ENCODE measurements around the gene DHX36. TPM values are rescaled to one million over a fixed set of nuclear protein-coding genes. Genes with fewer than 3 reads are reported as not detected.

The DHX36 gene
- total and polyA plus RNA-seq, 4 donors: 10.6 to 33.6 (median 23.1) TPM

DNA sequence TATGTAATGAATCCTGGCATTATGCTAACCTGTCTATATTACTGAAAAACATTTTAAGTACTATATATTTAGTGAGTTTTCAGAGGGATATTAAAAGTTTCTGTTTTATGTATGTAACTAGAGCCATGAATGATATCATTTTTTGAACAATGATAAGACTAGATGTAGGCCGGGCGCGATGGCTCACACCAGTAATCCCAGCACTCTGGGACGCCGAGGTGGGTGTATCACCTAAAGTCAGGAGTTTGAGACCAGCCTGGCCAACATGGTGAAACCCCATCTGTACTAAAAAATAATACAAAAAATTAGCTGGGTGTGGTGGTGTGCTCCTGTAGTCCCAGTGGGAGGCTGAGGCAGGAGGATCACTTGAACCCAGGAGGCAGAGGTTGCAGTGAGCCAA is 34.1 kb downstream of the DHX36 start (continued):
- TF ChIP-seq, protein P1, sequence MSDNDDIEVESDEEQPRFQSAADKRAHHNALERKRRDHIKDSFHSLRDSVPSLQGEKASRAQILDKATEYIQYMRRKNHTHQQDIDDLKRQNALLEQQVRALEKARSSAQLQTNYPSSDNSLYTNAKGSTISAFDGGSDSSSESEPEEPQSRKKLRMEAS (IDR thresholded peaks at IDR 0.05): no peak

DNA sequence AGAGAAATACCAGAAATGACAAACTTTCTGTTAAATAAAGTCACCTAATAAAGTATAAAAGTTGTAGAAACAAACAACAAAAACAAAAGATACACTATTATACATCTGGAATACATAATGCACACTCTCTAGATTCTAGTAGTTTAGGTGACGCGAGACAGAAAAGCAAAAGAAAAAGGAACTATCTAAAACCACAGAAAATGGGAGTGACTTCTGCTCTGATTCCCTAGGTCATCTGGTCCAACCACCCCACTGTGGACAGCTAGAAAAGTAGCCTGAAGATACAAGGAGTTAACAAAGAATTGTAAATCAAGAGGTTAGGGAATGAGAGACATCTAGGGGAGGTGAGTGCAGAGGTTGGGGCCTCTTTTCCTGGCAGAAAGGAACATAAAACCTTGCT is 39.1 kb downstream of the DHX36 start:
- TF ChIP-seq JUND (IDR thresholded peaks at IDR 0.05) (no peak), FOXA2 (IDR thresholded peaks at IDR 0.05) (no peak), SP1 (IDR thresholded peaks at IDR 0.05) (no peak), RXRA (IDR thresholded peaks at IDR 0.05) (no peak), NR2F2 (IDR thresholded peaks at IDR 0.05) (no peak), FOXA1 (IDR thresholded peaks at IDR 0.05) (no peak)
- TF ChIP-seq, protein P2, sequence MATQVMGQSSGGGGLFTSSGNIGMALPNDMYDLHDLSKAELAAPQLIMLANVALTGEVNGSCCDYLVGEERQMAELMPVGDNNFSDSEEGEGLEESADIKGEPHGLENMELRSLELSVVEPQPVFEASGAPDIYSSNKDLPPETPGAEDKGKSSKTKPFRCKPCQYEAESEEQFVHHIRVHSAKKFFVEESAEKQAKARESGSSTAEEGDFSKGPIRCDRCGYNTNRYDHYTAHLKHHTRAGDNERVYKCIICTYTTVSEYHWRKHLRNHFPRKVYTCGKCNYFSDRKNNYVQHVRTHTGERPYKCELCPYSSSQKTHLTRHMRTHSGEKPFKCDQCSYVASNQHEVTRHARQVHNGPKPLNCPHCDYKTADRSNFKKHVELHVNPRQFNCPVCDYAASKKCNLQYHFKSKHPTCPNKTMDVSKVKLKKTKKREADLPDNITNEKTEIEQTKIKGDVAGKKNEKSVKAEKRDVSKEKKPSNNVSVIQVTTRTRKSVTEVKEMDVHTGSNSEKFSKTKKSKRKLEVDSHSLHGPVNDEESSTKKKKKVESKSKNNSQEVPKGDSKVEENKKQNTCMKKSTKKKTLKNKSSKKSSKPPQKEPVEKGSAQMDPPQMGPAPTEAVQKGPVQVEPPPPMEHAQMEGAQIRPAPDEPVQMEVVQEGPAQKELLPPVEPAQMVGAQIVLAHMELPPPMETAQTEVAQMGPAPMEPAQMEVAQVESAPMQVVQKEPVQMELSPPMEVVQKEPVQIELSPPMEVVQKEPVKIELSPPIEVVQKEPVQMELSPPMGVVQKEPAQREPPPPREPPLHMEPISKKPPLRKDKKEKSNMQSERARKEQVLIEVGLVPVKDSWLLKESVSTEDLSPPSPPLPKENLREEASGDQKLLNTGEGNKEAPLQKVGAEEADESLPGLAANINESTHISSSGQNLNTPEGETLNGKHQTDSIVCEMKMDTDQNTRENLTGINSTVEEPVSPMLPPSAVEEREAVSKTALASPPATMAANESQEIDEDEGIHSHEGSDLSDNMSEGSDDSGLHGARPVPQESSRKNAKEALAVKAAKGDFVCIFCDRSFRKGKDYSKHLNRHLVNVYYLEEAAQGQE (IDR thresholded peaks at IDR 0.05): no peak
- TF ChIP-seq, protein P3, sequence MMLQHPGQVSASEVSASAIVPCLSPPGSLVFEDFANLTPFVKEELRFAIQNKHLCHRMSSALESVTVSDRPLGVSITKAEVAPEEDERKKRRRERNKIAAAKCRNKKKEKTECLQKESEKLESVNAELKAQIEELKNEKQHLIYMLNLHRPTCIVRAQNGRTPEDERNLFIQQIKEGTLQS (IDR thresholded peaks at IDR 0.05): no peak
- TF ChIP-seq, protein P4, sequence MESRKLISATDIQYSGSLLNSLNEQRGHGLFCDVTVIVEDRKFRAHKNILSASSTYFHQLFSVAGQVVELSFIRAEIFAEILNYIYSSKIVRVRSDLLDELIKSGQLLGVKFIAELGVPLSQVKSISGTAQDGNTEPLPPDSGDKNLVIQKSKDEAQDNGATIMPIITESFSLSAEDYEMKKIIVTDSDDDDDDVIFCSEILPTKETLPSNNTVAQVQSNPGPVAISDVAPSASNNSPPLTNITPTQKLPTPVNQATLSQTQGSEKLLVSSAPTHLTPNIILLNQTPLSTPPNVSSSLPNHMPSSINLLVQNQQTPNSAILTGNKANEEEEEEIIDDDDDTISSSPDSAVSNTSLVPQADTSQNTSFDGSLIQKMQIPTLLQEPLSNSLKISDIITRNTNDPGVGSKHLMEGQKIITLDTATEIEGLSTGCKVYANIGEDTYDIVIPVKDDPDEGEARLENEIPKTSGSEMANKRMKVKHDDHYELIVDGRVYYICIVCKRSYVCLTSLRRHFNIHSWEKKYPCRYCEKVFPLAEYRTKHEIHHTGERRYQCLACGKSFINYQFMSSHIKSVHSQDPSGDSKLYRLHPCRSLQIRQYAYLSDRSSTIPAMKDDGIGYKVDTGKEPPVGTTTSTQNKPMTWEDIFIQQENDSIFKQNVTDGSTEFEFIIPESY (IDR thresholded peaks at IDR 0.05): no peak
- TF ChIP-seq, protein P1 (IDR thresholded peaks at IDR 0.05): no peak
- H3K36me3 ChIP-seq (ENCODE audit: control insufficient read depth in 4 of 4, insufficient read depth in 3 of 4, low read depth in 1 of 4, low read length in 3 of 4): peaks cover 6 to 60% (median 60%) of the 10 kb centered on the region in 4 donors

DNA sequence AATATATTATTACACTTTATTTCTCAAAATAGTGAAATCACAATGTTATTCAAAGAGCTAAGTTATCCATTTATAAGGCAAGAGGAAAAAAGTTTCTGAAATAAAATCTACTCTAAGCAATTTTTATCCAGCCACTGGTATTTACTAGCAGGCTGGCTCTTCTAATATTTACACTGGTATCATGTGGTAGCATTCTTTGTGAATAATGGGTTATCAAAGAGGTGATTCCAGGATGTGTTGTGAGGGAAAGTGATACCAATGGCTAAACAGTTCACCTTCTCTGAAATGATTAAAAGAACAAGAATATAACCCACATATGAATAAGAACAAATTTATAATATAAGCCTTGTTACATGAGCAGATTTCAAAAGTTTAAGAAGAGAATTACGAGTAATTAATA is 44.1 kb downstream of the DHX36 start:
- Histone ChIP-seq H3K27me3 (ENCODE audit: control insufficient read depth in 4 of 4, insufficient read depth in 4 of 4, low read length in 3 of 4) (no peaks in the 10 kb centered on the region), H3K4me3 (ENCODE audit: low read depth in 1 of 3, low read length in 3 of 3) (no peak overlapping the region), H3K27ac (ENCODE audit: low read depth in 1 of 2, low read length in 2 of 2) (no peak overlapping the region), H3K36me3 (ENCODE audit: control insufficient read depth in 4 of 4, insufficient read depth in 3 of 4, low read depth in 1 of 4, low read length in 3 of 4) (peaks cover 4 to 62% (median 57%) of the 10 kb centered on the region in 4 donors), H3K9ac (ENCODE audit: low read depth in 1 of 2, low read length in 2 of 2) (no peak overlapping the region), H3K4me1 (ENCODE audit: control insufficient read depth in 4 of 4, insufficient read depth in 4 of 4, low read length in 3 of 4) (peaks cover 0 to 1% (median 0%) of the 10 kb centered on the region in 4 donors), H3K9me3 (ENCODE audit: control insufficient read depth in 4 of 4, low read length in 3 of 4) (no peaks in the 10 kb centered on the region)
- WGBS: 97% methylated on average over 1 of the region's 1 CpG
- no peak for TF ChIP-seq SP1 (IDR thresholded peaks at IDR 0.05)
- TF ChIP-seq EGR1 (IDR thresholded peaks at IDR 0.05; ENCODE audit: low read depth in 2 of 2): no peak
- DNase-seq (ENCODE audit: low spot score): no peak

More for the DNA sequence above, 39.1 kb downstream of the DHX36 start:
- H3K4me3 ChIP-seq (ENCODE audit: low read depth in 1 of 3, low read length in 3 of 3): no peak overlapping the region
- H3K4me1 ChIP-seq (ENCODE audit: control insufficient read depth in 4 of 4, insufficient read depth in 4 of 4, low read length in 3 of 4): peaks cover 0 to 4% (median 0%) of the 10 kb centered on the region in 4 donors
- 91% methylated on average over 2 of the region's 2 CpGs for WGBS
- H3K9me3 ChIP-seq (ENCODE audit: control insufficient read depth in 4 of 4, low read length in 3 of 4): no peaks in the 10 kb centered on the region
- no peak overlapping the region for H3K9ac ChIP-seq (ENCODE audit: low read depth in 1 of 2, low read length in 2 of 2)
- no peak overlapping the region for H3K27ac ChIP-seq (ENCODE audit: low read depth in 1 of 2, low read length in 2 of 2)
- no peak for DNase-seq (ENCODE audit: low spot score)
- H3K27me3 ChIP-seq (ENCODE audit: control insufficient read depth in 4 of 4, insufficient read depth in 4 of 4, low read length in 3 of 4): no peaks in the 10 kb centered on the region

Data from liver (tissue), 9 donors.